ENCODE results near the gene CST4. TPM values are rescaled to one million over a fixed set of nuclear protein-coding genes. Genes with fewer than 3 reads are reported as not detected.

The CST4 gene
- polyA plus RNA-seq, 1 of the 3 experiments (the other 2 are of a cell fraction): not detected

DNA sequence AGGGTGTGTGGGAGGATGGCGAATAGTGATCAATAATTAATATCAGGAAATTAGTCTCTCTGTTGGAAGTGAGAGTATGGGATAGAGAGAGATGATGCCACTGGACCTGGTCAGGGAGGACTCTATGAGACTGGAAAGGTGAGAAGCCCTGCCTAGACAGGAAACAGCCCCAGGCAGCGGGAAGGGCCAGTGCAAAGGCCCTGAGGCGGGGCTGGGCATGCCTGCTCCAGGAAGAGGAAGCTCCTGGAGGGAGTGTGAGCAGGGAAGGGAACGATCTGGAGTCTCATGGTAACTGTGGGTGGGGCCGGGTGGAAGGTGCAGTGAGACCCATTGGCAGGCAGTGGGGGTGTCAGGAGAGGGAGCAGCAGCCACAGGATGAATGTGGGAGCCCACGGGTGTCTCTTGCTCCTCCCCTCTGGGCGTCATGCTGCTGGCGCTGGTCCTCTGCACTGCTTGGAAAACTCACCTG lies 49.3 kb downstream of the CST4 start:
- Histone ChIP-seq H3K9me2 (no peaks in the 10 kb centered on the region), H3K9me3 (no peaks in the 10 kb centered on the region), H4K20me1 (ENCODE audit: insufficient read depth) (peaks cover 7% of the 10 kb centered on the region; the same call in 1 of the 2 replicates), H2AFZ (ENCODE audit: low read depth) (no peak overlapping the region), H3K4me1 (ENCODE audit: control insufficient read depth in 1 of 2, insufficient read depth in 2 of 2, low read depth in 1 of 2, low read length in 1 of 2) (peaks cover 9 to 10% of the 10 kb centered on the region in 2 experiments; a peak in 2 of 4 replicates), H3K79me2 (ENCODE audit: insufficient read depth) (peaks cover 22% of the 10 kb centered on the region), H3K36me3 (replicated peaks in 1 of 2; ENCODE audit: control insufficient read depth in 1 of 2, insufficient read depth in 2 of 2, low read length in 1 of 2) (no peaks in the 10 kb centered on the region), H3K27ac (ENCODE audit: low read depth in 2 of 2, low read length in 1 of 2) (no peak overlapping the region), H3K9ac (no peak overlapping the region), H3K4me3 (ENCODE audit: low read depth in 2 of 2, low read length in 1 of 2) (no peak overlapping the region), H3K27me3 (ENCODE audit: insufficient read depth) (no peaks in the 10 kb centered on the region), H3F3A (replicated peaks; ENCODE audit: insufficient read depth) (no peaks in the 10 kb centered on the region), H3K4me2 (no peak overlapping the region)
- no peak for DNase-seq
- 83% methylated on average over 8 of the region's 8 CpGs for WGBS (ENCODE audit: low lambda C conversion rate)
- TF ChIP-seq TAF1 (IDR thresholded peaks at IDR 0.05; ENCODE audit: borderline replicate concordance, low read depth, low read length) (no peak), SMC3 (IDR thresholded peaks at IDR 0.05; ENCODE audit: low read depth, low read length) (no peak), NFIC (IDR thresholded peaks at IDR 0.05; ENCODE audit: borderline replicate concordance) (no peak)
- POLR2A ChIA-PET: no interaction called here
- CTCF ChIA-PET: no interaction called here

DNA sequence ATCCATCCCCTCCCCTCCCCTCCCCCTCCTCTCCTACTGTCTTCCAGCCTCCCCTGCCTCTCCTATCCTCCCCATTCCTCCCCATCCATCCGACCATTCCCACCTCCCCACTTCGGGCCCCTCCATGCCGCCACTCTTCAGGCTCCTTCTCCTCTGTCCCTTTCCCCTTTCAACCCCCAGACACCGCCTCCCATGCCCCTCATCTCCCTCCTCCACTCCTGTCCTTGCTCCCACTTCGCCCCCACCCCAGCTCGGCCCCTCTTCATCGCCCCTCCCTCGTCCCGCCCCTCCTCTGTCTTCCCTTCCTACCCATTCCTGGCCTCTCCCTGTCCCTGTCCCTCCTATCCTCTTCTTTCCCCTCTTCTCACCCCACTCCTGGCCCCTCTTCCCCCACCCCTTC lies 50.5 kb downstream of the CST4 start:
- Histone ChIP-seq H3K27ac (ENCODE audit: low read depth in 2 of 2, low read length in 1 of 2) (no peak overlapping the region), H3K4me2 (no peak overlapping the region), H3K9me3 (no peaks in the 10 kb centered on the region), H3F3A (replicated peaks; ENCODE audit: insufficient read depth) (no peaks in the 10 kb centered on the region), H3K9ac (no peak overlapping the region), H3K36me3 (replicated peaks in 1 of 2; ENCODE audit: control insufficient read depth in 1 of 2, insufficient read depth in 2 of 2, low read length in 1 of 2) (peaks cover 0 to 5% of the 10 kb centered on the region in 2 experiments), H3K4me1 (ENCODE audit: control insufficient read depth in 1 of 2, insufficient read depth in 2 of 2, low read depth in 1 of 2, low read length in 1 of 2) (peaks cover 9 to 10% of the 10 kb centered on the region in 2 experiments; a peak in 2 of 4 replicates), H3K4me3 (ENCODE audit: low read depth in 2 of 2, low read length in 1 of 2) (no peak overlapping the region), H2AFZ (ENCODE audit: low read depth) (no peak overlapping the region), H3K27me3 (ENCODE audit: insufficient read depth) (no peaks in the 10 kb centered on the region), H3K9me2 (no peaks in the 10 kb centered on the region), H4K20me1 (ENCODE audit: insufficient read depth) (peaks cover 7% of the 10 kb centered on the region; the same call in 1 of the 2 replicates), H3K79me2 (ENCODE audit: insufficient read depth) (peaks cover 22% of the 10 kb centered on the region)
- no peak for DNase-seq
- WGBS (ENCODE audit: low lambda C conversion rate): 50% methylated on average over 9 of the region's 9 CpGs
- CTCF ChIA-PET: interaction anchor here (1.0 kb wide), 1 partner anchor 23 kb away, joined by 3 read pairs; no protein-coding TSS in a partner anchor
- TF ChIP-seq TAF1 (IDR thresholded peaks at IDR 0.05; ENCODE audit: borderline replicate concordance, low read depth, low read length) (no peak), EP300 (IDR thresholded peaks at IDR 0.05; ENCODE audit: borderline replicate concordance in 1 of 2, low read depth in 1 of 2, low read length in 1 of 2) (no peak), FOXM1 (IDR thresholded peaks at IDR 0.05; ENCODE audit: low read depth) (no peak), MEF2A (IDR thresholded peaks at IDR 0.05; ENCODE audit: borderline replicate concordance, low read depth) (no peak), NRF1 (IDR thresholded peaks at IDR 0.05; ENCODE audit: low read depth, low read length) (no peak), RAD21 (IDR thresholded peaks at IDR 0.05; ENCODE audit: low read length) (no peak), SIN3A (IDR thresholded peaks at IDR 0.05; ENCODE audit: borderline replicate concordance, low read depth, low read length) (no peak), RFX5 (IDR thresholded peaks at IDR 0.05; ENCODE audit: low read length) (no peak), FOXJ3 (CRISPR knock-in tag; IDR thresholded peaks at IDR 0.05) (no peak), RCOR1 (IDR thresholded peaks at IDR 0.05; ENCODE audit: low read length) (no peak), YY1 (IDR thresholded peaks at IDR 0.05; ENCODE audit: low read depth) (no peak), GATA2 (CRISPR knock-in tag; IDR thresholded peaks at IDR 0.05) (no peak), ELF1 (IDR thresholded peaks at IDR 0.05) (no peak), FOSL2 (IDR thresholded peaks at IDR 0.05; ENCODE audit: borderline replicate concordance, low read depth) (no peak), TEAD4 (IDR thresholded peaks at IDR 0.05; ENCODE audit: borderline replicate concordance, insufficient read depth) (no peak), JUND (IDR thresholded peaks at IDR 0.05) (no peak)
- TF ChIP-seq, protein P1, sequence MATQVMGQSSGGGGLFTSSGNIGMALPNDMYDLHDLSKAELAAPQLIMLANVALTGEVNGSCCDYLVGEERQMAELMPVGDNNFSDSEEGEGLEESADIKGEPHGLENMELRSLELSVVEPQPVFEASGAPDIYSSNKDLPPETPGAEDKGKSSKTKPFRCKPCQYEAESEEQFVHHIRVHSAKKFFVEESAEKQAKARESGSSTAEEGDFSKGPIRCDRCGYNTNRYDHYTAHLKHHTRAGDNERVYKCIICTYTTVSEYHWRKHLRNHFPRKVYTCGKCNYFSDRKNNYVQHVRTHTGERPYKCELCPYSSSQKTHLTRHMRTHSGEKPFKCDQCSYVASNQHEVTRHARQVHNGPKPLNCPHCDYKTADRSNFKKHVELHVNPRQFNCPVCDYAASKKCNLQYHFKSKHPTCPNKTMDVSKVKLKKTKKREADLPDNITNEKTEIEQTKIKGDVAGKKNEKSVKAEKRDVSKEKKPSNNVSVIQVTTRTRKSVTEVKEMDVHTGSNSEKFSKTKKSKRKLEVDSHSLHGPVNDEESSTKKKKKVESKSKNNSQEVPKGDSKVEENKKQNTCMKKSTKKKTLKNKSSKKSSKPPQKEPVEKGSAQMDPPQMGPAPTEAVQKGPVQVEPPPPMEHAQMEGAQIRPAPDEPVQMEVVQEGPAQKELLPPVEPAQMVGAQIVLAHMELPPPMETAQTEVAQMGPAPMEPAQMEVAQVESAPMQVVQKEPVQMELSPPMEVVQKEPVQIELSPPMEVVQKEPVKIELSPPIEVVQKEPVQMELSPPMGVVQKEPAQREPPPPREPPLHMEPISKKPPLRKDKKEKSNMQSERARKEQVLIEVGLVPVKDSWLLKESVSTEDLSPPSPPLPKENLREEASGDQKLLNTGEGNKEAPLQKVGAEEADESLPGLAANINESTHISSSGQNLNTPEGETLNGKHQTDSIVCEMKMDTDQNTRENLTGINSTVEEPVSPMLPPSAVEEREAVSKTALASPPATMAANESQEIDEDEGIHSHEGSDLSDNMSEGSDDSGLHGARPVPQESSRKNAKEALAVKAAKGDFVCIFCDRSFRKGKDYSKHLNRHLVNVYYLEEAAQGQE (IDR thresholded peaks at IDR 0.05; ENCODE audit: low read depth, low read length): no peak
- TF ChIP-seq, protein P2, sequence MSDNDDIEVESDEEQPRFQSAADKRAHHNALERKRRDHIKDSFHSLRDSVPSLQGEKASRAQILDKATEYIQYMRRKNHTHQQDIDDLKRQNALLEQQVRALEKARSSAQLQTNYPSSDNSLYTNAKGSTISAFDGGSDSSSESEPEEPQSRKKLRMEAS (IDR thresholded peaks at IDR 0.05; ENCODE audit: low read depth): no peak
- TF ChIP-seq, protein P3, sequence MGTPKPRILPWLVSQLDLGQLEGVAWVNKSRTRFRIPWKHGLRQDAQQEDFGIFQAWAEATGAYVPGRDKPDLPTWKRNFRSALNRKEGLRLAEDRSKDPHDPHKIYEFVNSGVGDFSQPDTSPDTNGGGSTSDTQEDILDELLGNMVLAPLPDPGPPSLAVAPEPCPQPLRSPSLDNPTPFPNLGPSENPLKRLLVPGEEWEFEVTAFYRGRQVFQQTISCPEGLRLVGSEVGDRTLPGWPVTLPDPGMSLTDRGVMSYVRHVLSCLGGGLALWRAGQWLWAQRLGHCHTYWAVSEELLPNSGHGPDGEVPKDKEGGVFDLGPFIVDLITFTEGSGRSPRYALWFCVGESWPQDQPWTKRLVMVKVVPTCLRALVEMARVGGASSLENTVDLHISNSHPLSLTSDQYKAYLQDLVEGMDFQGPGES (IDR thresholded peaks at IDR 0.05; ENCODE audit: low read depth, low read length): no peak
- TF ChIP-seq, protein P4, sequence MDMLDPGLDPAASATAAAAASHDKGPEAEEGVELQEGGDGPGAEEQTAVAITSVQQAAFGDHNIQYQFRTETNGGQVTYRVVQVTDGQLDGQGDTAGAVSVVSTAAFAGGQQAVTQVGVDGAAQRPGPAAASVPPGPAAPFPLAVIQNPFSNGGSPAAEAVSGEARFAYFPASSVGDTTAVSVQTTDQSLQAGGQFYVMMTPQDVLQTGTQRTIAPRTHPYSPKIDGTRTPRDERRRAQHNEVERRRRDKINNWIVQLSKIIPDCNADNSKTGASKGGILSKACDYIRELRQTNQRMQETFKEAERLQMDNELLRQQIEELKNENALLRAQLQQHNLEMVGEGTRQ (IDR thresholded peaks at IDR 0.05; ENCODE audit: borderline replicate concordance, low read depth, low read length): no peak
- POLR2A ChIA-PET: no interaction called here

Data from SK-N-SH (cell line).